Mesodermal cell (in vitro differentiated cells): ENCODE results near the gene NBR1.
A peak's percentile ranks its signal among the peaks of the same experiment; 100 is the strongest.
"Not testable (repeated sequence)": the region's sequence is repeated elsewhere in the genome, so short reads cannot be mapped to it uniquely, and the experiment has no call there.

Experiments used
- H3K27ac ChIP-seq: 2 replicates; pipeline ENCODE4 v1.7.0; 2013; ENCODE audit warnings: mild to moderate bottlenecking, low read depth, low read length, moderate library complexity; ENCODE audit not compliant: severe bottlenecking
- H3K36me3 ChIP-seq: 2 replicates; pipeline ENCODE4 v1.7.1; 2013; ENCODE audit warnings: mild to moderate bottlenecking, low read length, moderate library complexity; ENCODE audit not compliant: control insufficient read depth, insufficient read depth
- H3K4me1 ChIP-seq: one replicate; pipeline ENCODE4 v1.7.1; 2013; ENCODE audit warnings: mild to moderate bottlenecking, low read length; ENCODE audit not compliant: insufficient read depth, control insufficient read depth, poor library complexity, severe bottlenecking
- H3K4me3 ChIP-seq: 2 replicates; pipeline ENCODE4 v1.7.0; 2013; ENCODE audit warnings: low read length, control low read depth, mild to moderate bottlenecking; ENCODE audit not compliant: insufficient read depth, poor library complexity, severe bottlenecking; ENCODE audit errors: extremely low read depth
- H3K9me3 ChIP-seq: 2 replicates; pipeline ENCODE4 v1.7.1; 2013; ENCODE audit warnings: mild to moderate bottlenecking, low read length, moderate library complexity; ENCODE audit not compliant: control insufficient read depth
- WGBS, 2 experiments: methylation state at CpG; one replicate each; pipeline ENCODE4 v1.1.5; 2013; ENCODE audit warnings: missing lambda C conversion rate in 2 of 2; ENCODE audit not compliant: insufficient coverage in 2 of 2; 5-methylcytosine and 5-hydroxymethylcytosine counted together

Gene NBR1

GRCh38 chr17:43215341-43215740 is 44.3 kb downstream of the NBR1 start:
- Histone ChIP-seq H3K4me1 (peaks cover 12% of the 10 kb centered on the region), H3K9me3 (no peaks in the 10 kb centered on the region), H3K36me3 (peaks cover 39% of the 10 kb centered on the region), H3K27ac (no peak overlapping the region), H3K4me3 (no peak overlapping the region)
- 93 to 100% methylated on average over 1 to 2 of the region's 3 CpGs for WGBS, 2 experiments

- Histone ChIP-seq H3K4me3 (no peak overlapping the region), H3K36me3 (peaks cover 39% of the 10 kb centered on the region), H3K9me3 (no peaks in the 10 kb centered on the region), H3K27ac (no peak overlapping the region), H3K4me1 (peaks cover 7% of the 10 kb centered on the region)
- 94 to 96% methylated on average over 3 of the region's 4 CpGs for WGBS, 2 experiments
These were observed 45.4 kb downstream of the NBR1 start for GRCh38 chr17:43216369-43216761.

GRCh38 chr17:43216762-43217613 is 46.0 kb downstream of the NBR1 start:
- WGBS, 2 experiments, result 80 to 97% methylated on average over 4 of the region's 4 CpGs
- no peaks in the 10 kb centered on the region for H3K9me3 ChIP-seq
- peaks cover 7% of the 10 kb centered on the region for H3K4me1 ChIP-seq
- H3K36me3 ChIP-seq, result peaks cover 39% of the 10 kb centered on the region
- H3K27ac ChIP-seq, result no peak overlapping the region
- H3K4me3 ChIP-seq, result no peak overlapping the region

- no peak overlapping the region for H3K4me3 ChIP-seq
- no peak overlapping the region for H3K27ac ChIP-seq
- peaks cover 1% of the 10 kb centered on the region for H3K4me1 ChIP-seq
- H3K36me3 ChIP-seq, result peaks cover 39% of the 10 kb centered on the region
- H3K9me3 ChIP-seq, result no peaks in the 10 kb centered on the region
- 83 to 95% methylated on average over 2 of the region's 2 CpGs for WGBS, 2 experiments
These were observed 46.6 kb downstream of the NBR1 start for GRCh38 chr17:43217614-43218087.

GRCh38 chr17:43219001-43219400 is 48.0 kb downstream of the NBR1 start:
- H3K36me3 ChIP-seq, result peaks cover 28% of the 10 kb centered on the region
- H3K27ac ChIP-seq, result peak overlapping the region; percentile 16
- no peaks in the 10 kb centered on the region for H3K9me3 ChIP-seq
- 88 to 100% methylated on average over 1 of the region's 2 CpGs for WGBS, 2 experiments
- no peak overlapping the region for H3K4me3 ChIP-seq
- no peaks in the 10 kb centered on the region for H3K4me1 ChIP-seq

GRCh38 chr17:43219746-43220380 is 48.8 kb downstream of the NBR1 start:
- 91 to 93% methylated on average over 5 of the region's 8 CpGs for WGBS, 2 experiments
- peaks cover 22% of the 10 kb centered on the region for H3K36me3 ChIP-seq
- no peak overlapping the region for H3K27ac ChIP-seq

GRCh38 chr17:43220511-43221125 is 49.6 kb downstream of the NBR1 start:
- Histone ChIP-seq H3K4me1 (no peaks in the 10 kb centered on the region), H3K4me3 (no peak overlapping the region), H3K27ac (no peak overlapping the region), H3K36me3 (peaks cover 18% of the 10 kb centered on the region), H3K9me3 (no peaks in the 10 kb centered on the region)
- WGBS, 2 experiments, result 89 to 91% methylated on average over 7 to 8 of the region's 9 CpGs

More at GRCh38 chr17:43219746-43220380, 48.8 kb downstream of the NBR1 start:
- no peaks in the 10 kb centered on the region for H3K4me1 ChIP-seq
- no peak overlapping the region for H3K4me3 ChIP-seq
- H3K9me3 ChIP-seq, result no peaks in the 10 kb centered on the region

- Histone ChIP-seq H3K9me3 (no peaks in the 10 kb centered on the region), H3K4me1 (no peaks in the 10 kb centered on the region), H3K4me3 (no peak overlapping the region), H3K27ac (no peak overlapping the region), H3K36me3 (peaks cover 5% of the 10 kb centered on the region)
- 93 to 94% methylated on average over 2 to 3 of the region's 7 CpGs for WGBS, 2 experiments
These were observed 53.2 kb downstream of the NBR1 start for GRCh38 chr17:43224146-43224705.

- Histone ChIP-seq H3K36me3 (peaks cover 5% of the 10 kb centered on the region), H3K9me3 (no peaks in the 10 kb centered on the region), H3K27ac (no peak overlapping the region), H3K4me3 (no peak overlapping the region), H3K4me1 (no peaks in the 10 kb centered on the region)
- 88 to 94% methylated on average over 5 to 6 of the region's 7 CpGs for WGBS, 2 experiments
These were observed 55.4 kb downstream of the NBR1 start for GRCh38 chr17:43226393-43226792.

- H3K9me3 ChIP-seq, H3K4me1 ChIP-seq, H3K4me3 ChIP-seq, H3K27ac ChIP-seq, H3K36me3 ChIP-seq: not testable (repeated sequence)
- no CpG with 5 or more reads among the region's 7 CpGs for WGBS, 2 experiments
These were observed 57.2 kb downstream of the NBR1 start, which contains the start of gene CCDC200 for GRCh38 chr17:43228020-43228782. Gene CCDC200, minus strand, starts transcription at chr17:43228623. Its CDS starts 69 bp downstream, at chr17:43228554.
